Spleen (tissue), 7 donors: ENCODE results near the gene FAF1.

Source experiments
- POLR2A ChIP-seq, 3 donors: fragments of 450-650 bp; IDR thresholded peaks; one replicate each; pipeline ENCODE4 v1.5.1; 2017; ENCODE audit warnings: antibody characterized with exemption in 3 of 3, mild to moderate bottlenecking in 1 of 3
- TF ChIP-seq, protein P1 (sequence below), 11 experiments: fragments of 200-600 bp in 7 of 11; fragments of 450-650 bp in 4 of 11; sonication (generic) in 4 of 11; IDR thresholded peaks in 8 of 11; conservative IDR thresholded peaks in 3 of 11; 1 replicate in 7 of 11; 2 replicates in 4 of 11; pipeline versions ENCODE4 v1.4.0 to v1.8.0; 2016 to 2021; ENCODE audit warnings: antibody characterized with exemption in 11 of 11, inconsistent platforms in 4 of 11, mild to moderate bottlenecking in 1 of 11
- donor health status: DM: no; HTN: no; CAD: no; lungs with moderate emphysema.
- donor health status: DM: no; HTN: no; CAD: no.
- donor health status: DM: no; HTN: no; CAD: no.

- TF ChIP-seq, protein P1, sequence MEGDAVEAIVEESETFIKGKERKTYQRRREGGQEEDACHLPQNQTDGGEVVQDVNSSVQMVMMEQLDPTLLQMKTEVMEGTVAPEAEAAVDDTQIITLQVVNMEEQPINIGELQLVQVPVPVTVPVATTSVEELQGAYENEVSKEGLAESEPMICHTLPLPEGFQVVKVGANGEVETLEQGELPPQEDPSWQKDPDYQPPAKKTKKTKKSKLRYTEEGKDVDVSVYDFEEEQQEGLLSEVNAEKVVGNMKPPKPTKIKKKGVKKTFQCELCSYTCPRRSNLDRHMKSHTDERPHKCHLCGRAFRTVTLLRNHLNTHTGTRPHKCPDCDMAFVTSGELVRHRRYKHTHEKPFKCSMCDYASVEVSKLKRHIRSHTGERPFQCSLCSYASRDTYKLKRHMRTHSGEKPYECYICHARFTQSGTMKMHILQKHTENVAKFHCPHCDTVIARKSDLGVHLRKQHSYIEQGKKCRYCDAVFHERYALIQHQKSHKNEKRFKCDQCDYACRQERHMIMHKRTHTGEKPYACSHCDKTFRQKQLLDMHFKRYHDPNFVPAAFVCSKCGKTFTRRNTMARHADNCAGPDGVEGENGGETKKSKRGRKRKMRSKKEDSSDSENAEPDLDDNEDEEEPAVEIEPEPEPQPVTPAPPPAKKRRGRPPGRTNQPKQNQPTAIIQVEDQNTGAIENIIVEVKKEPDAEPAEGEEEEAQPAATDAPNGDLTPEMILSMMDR (IDR thresholded peaks at IDR 0.05 in 8 of 11, conservative IDR thresholded peaks at IDR 0.05 in 3 of 11) = no peak
- no peak for TF ChIP-seq POLR2A (IDR thresholded peaks at IDR 0.05)
These were observed 539.2 kb downstream of the FAF1 start for GRCh38 chr1:50420689-50421365.
